Suprapubic skin (tissue), 4 donors: Measurements from ENCODE around the gene KLC3.

ENCODE experiments used
- EP300 ChIP-seq: sonication (generic); formaldehyde crosslinking; IDR thresholded peaks from one replicate; pipeline ENCODE4 v1.6.1; 2017; ENCODE audit warnings: antibody characterized with exemption
- POLR2A ChIP-seq, 2 donors: fragments of 450-650 bp; IDR thresholded peaks; one replicate each; pipeline ENCODE4 v1.6.1; 2017; ENCODE audit warnings: antibody characterized with exemption in 2 of 2, mild to moderate bottlenecking in 2 of 2, moderate library complexity in 2 of 2
- POLR2AphosphoS5 ChIP-seq, 3 donors: sonication (generic); formaldehyde crosslinking; IDR thresholded peaks; one replicate each; pipeline ENCODE4 v1.6.1; 2017; ENCODE audit warnings: antibody characterized with exemption in 3 of 3
- TF ChIP-seq, protein P1 (sequence below), 2 donors: fragments of 200-600 bp in 1 of 2; fragments of 450-650 bp in 1 of 2; sonication (generic) in 1 of 2; IDR thresholded peaks; one replicate each; pipeline ENCODE4 v1.5.1; 2016 to 2019; ENCODE audit warnings: antibody characterized with exemption in 2 of 2, mild to moderate bottlenecking in 1 of 2, moderate library complexity in 1 of 2

DNA sequence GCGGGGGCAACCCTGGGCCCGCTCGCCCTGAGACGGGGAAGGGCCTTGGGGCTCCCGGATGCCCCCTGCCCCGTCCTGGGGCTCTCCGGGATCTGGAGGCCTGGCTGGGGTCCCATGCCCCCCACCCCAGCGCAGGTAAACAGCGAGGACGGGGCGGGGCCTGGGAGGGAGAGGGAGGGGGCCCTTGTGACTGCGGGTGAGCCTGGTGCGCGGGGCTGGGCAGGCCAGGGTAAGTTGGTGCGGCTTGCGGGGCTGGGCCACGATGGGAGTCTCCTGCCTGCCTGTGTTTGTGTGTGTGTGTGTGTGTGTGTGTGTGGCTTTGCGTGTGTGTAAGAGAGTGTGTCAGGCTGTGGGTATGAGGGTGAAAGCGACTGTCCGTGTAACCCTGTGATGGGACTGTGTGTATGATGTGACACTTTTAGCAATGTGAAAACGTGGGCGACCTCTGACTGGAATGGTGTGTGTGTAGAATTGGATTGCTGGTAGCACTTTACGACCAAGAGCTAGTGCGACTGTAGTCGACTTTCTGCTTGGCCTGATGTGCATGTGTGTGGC lies 426 bp downstream of the KLC3 start:
- TF ChIP-seq, protein P1, sequence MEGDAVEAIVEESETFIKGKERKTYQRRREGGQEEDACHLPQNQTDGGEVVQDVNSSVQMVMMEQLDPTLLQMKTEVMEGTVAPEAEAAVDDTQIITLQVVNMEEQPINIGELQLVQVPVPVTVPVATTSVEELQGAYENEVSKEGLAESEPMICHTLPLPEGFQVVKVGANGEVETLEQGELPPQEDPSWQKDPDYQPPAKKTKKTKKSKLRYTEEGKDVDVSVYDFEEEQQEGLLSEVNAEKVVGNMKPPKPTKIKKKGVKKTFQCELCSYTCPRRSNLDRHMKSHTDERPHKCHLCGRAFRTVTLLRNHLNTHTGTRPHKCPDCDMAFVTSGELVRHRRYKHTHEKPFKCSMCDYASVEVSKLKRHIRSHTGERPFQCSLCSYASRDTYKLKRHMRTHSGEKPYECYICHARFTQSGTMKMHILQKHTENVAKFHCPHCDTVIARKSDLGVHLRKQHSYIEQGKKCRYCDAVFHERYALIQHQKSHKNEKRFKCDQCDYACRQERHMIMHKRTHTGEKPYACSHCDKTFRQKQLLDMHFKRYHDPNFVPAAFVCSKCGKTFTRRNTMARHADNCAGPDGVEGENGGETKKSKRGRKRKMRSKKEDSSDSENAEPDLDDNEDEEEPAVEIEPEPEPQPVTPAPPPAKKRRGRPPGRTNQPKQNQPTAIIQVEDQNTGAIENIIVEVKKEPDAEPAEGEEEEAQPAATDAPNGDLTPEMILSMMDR (IDR thresholded peaks at IDR 0.05): no peak
- TF ChIP-seq POLR2AphosphoS5 (IDR thresholded peaks at IDR 0.05): no peak
- no peak for TF ChIP-seq POLR2A (IDR thresholded peaks at IDR 0.05)
- no peak for TF ChIP-seq EP300
